ENCODE results near the gene MBD3L1. TPM values are rescaled to one million over a fixed set of nuclear protein-coding genes. Genes with fewer than 3 reads are reported as not detected.

Gene MBD3L1
- total RNA-seq, 1 donor from 2014 or later, result not detected

- Mint-ChIP-seq H3K27ac (no peak overlapping the region), H3K9me3 (peaks cover 86% of the 10 kb centered on the region), H3K36me3 (peaks cover 99% of the 10 kb centered on the region), H3K4me3 (no peak overlapping the region), H3K27me3 (ENCODE audit: low read depth) (no peaks in the 10 kb centered on the region), H3K4me1 (no peaks in the 10 kb centered on the region)
- no peak for TF ChIP-seq CTCF (IDR thresholded peaks at IDR 0.05; ENCODE audit: unreplicated experiment)
- DNase-seq (ENCODE audit: low spot score in 2 of 2, unreplicated experiment in 2 of 2), result no peak
These were observed 16.4 kb upstream of the MBD3L1 start for GRCh38 chr19:8815780-8816179.

GRCh38 chr19:8820234-8820633, 11.9 kb upstream of the MBD3L1 start:
- TF ChIP-seq CTCF (IDR thresholded peaks at IDR 0.05; ENCODE audit: unreplicated experiment), result no peak
- no peaks in the 10 kb centered on the region for H3K27me3 Mint-ChIP-seq (ENCODE audit: low read depth)
- H3K9me3 Mint-ChIP-seq, result peaks cover 53% of the 10 kb centered on the region
- no peak overlapping the region for H3K4me3 Mint-ChIP-seq
- no peaks in the 10 kb centered on the region for H3K4me1 Mint-ChIP-seq
- H3K36me3 Mint-ChIP-seq, result peaks cover 96% of the 10 kb centered on the region
- H3K27ac Mint-ChIP-seq, result no peak overlapping the region
- DNase-seq (ENCODE audit: low spot score in 2 of 2, unreplicated experiment in 2 of 2), result no peak

- no peak overlapping the region for H3K4me3 Mint-ChIP-seq
- no peak for DNase-seq (ENCODE audit: low spot score in 2 of 2, unreplicated experiment in 2 of 2)
- peaks cover 43% of the 10 kb centered on the region for H3K9me3 Mint-ChIP-seq
- no peaks in the 10 kb centered on the region for H3K27me3 Mint-ChIP-seq (ENCODE audit: low read depth)
- H3K4me1 Mint-ChIP-seq, result no peaks in the 10 kb centered on the region
- H3K27ac Mint-ChIP-seq, result no peak overlapping the region
- H3K36me3 Mint-ChIP-seq, result peaks cover 95% of the 10 kb centered on the region
- no peak for TF ChIP-seq CTCF (IDR thresholded peaks at IDR 0.05; ENCODE audit: unreplicated experiment)
These were observed 10.4 kb upstream of the MBD3L1 start for GRCh38 chr19:8821748-8822241.

- Mint-ChIP-seq H3K36me3 (peaks cover 73% of the 10 kb centered on the region), H3K9me3 (peaks cover 9% of the 10 kb centered on the region), H3K27ac (no peak overlapping the region), H3K4me1 (peaks cover 5% of the 10 kb centered on the region), H3K27me3 (ENCODE audit: low read depth) (no peaks in the 10 kb centered on the region), H3K4me3 (no peak overlapping the region)
- TF ChIP-seq CTCF (IDR thresholded peaks at IDR 0.05; ENCODE audit: unreplicated experiment), result no peak
- DNase-seq (ENCODE audit: low spot score in 2 of 2, unreplicated experiment in 2 of 2), result no peak
These were observed 5.8 kb upstream of the MBD3L1 start for GRCh38 chr19:8826371-8826770.

- no peak overlapping the region for H3K4me3 Mint-ChIP-seq
- no peak overlapping the region for H3K27ac Mint-ChIP-seq
- TF ChIP-seq CTCF (IDR thresholded peaks at IDR 0.05; ENCODE audit: unreplicated experiment), result no peak
- H3K36me3 Mint-ChIP-seq, result peaks cover 64% of the 10 kb centered on the region
- H3K27me3 Mint-ChIP-seq (ENCODE audit: low read depth), result no peaks in the 10 kb centered on the region
- peaks cover 9% of the 10 kb centered on the region for H3K4me1 Mint-ChIP-seq
- H3K9me3 Mint-ChIP-seq, result peaks cover 9% of the 10 kb centered on the region
- no peak for DNase-seq (ENCODE audit: low spot score in 2 of 2, unreplicated experiment in 2 of 2)
These were observed 4.9 kb upstream of the MBD3L1 start for GRCh38 chr19:8827277-8827676.

- H3K4me1 Mint-ChIP-seq, result peaks cover 9% of the 10 kb centered on the region
- H3K4me3 Mint-ChIP-seq, result peak overlapping the region; percentile 86
- H3K36me3 Mint-ChIP-seq, result peaks cover 27% of the 10 kb centered on the region
- no peak for TF ChIP-seq CTCF (IDR thresholded peaks at IDR 0.05; ENCODE audit: unreplicated experiment)
- no peaks in the 10 kb centered on the region for H3K27me3 Mint-ChIP-seq (ENCODE audit: low read depth)
- DNase-seq (ENCODE audit: low spot score in 2 of 2, unreplicated experiment in 2 of 2), result no peak
- H3K9me3 Mint-ChIP-seq, result peaks cover 13% of the 10 kb centered on the region
- peak overlapping the region; percentile 95 for H3K27ac Mint-ChIP-seq
These were observed 804 bp upstream of the MBD3L1 start for GRCh38 chr19:8831373-8831772.
